Loucy (cell line): ENCODE results near the gene TTK.

Experiments
- EZH2phosphoT487 ChIP-seq: fragments of 200-600 bp; IDR thresholded peaks from 2 replicates; pipeline ENCODE4 v1.6.1; 2018; ENCODE audit warnings: antibody characterized with exemption, mild to moderate bottlenecking, moderate library complexity, borderline replicate concordance
- TF ChIP-seq, protein P1 (sequence below): fragments of 200-600 bp; sonication (generic); conservative IDR thresholded peaks from 2 replicates; pipeline ENCODE4 v1.5.1; 2014; ENCODE audit warnings: mild to moderate bottlenecking, antibody characterized with exemption, low read length

- TF ChIP-seq, protein P1, sequence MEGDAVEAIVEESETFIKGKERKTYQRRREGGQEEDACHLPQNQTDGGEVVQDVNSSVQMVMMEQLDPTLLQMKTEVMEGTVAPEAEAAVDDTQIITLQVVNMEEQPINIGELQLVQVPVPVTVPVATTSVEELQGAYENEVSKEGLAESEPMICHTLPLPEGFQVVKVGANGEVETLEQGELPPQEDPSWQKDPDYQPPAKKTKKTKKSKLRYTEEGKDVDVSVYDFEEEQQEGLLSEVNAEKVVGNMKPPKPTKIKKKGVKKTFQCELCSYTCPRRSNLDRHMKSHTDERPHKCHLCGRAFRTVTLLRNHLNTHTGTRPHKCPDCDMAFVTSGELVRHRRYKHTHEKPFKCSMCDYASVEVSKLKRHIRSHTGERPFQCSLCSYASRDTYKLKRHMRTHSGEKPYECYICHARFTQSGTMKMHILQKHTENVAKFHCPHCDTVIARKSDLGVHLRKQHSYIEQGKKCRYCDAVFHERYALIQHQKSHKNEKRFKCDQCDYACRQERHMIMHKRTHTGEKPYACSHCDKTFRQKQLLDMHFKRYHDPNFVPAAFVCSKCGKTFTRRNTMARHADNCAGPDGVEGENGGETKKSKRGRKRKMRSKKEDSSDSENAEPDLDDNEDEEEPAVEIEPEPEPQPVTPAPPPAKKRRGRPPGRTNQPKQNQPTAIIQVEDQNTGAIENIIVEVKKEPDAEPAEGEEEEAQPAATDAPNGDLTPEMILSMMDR, result no peak
- no peak for TF ChIP-seq EZH2phosphoT487
Measured at GRCh38 chr6:80060774-80061173, 56.3 kb downstream of the TTK start.
